Stimulated activated CD4-positive, alpha-beta T cell treated with anti-CD3 and anti-CD28 coated beads, Interleukin-4, amount 100 ng/mL, for 24 hours (primary cell): ENCODE results near the gene EIF3J.
"Not testable (repeated sequence)": the region's sequence is repeated elsewhere in the genome, so short reads cannot be mapped to it uniquely, and the experiment has no call there.

Experiments used
- DNase-seq: peaks from one replicate; pipeline ENCODE4 v3.0.0-alpha.2; 2020

The EIF3J gene, protein sequence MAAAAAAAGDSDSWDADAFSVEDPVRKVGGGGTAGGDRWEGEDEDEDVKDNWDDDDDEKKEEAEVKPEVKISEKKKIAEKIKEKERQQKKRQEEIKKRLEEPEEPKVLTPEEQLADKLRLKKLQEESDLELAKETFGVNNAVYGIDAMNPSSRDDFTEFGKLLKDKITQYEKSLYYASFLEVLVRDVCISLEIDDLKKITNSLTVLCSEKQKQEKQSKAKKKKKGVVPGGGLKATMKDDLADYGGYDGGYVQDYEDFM

DNA sequence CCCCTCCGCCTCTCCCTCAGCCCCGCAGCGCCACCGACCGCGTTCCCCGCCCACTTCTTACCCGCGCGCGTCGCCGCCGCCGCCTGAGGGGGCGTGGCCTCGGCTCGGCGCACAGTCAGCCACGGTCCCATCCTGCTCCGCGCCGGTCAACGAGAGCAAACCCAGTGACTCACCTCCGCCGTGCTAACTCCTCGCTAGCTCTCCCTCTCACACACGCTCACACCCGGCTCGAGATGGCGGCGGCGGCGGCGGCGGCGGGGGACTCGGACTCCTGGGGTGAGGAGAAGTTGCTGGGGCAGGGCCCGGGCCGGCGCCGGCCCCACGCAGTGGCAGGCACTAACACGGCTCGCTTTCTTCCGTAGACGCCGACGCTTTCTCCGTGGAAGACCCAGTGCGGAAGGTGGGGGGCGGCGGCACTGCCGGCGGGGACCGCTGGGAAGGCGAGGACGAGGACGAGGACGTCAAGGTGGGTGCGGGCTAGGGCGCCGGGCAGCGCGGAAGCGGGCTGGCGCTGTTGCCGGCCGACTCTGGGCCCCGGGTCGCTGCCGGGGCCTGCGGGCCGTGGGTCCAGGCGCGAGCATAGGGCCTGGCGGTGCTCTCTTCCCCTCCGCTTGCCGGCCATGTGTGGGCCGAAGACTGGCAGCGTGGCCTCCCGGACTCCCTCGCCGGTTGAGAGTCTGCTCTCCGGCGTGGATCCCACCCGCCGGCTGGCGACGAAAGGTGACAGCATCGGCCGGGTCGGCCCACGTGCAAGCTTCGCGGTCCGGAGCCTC, at the start of gene EIF3J:
TSS of gene EIF3J (plus strand) at position 186 of the 773 bp plus-strand sequence. CDS start at position 234, 48 bp downstream.
- DNase-seq: peak; percentile 95

DNA sequence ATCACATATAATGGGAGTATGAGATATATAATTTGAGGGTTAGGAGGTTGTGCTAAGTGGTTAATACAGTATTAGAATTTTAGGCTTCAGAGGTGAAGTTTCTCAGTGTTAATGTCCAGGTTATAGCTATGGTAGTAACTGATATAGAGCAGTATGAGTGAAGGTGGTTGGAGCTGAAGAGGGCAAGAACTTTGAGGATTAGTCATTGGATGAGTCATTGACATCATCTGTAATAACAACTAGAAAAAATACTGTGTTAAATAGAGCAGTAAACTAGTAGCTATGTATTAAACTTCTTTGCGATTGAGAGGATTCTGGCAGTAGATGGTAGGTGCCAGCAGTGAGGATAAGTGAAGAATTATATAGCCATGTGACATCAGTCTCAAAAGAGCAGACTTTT, 47.5 kb upstream of the EIF3J start:
- no peak for DNase-seq

DNA sequence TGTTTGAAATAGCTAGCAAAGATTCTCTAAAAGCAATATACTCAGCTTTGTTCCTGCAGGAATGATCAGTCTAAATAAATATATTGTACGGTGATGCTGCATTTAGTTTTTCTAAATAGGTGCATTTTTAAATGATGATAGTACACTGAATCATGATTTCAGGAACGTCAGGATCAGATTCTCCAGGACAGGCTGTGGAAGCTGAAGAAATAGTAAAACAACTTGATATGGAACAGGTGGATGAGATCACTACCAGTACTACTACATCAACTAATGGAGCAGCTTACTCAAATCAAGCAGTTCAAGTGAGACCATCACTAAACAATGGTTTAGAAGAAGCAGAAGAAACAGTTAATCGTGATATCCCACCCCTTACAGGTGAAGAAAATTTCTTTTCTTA, 46.3 kb upstream of the EIF3J start:
- DNase-seq: no peak

DNA sequence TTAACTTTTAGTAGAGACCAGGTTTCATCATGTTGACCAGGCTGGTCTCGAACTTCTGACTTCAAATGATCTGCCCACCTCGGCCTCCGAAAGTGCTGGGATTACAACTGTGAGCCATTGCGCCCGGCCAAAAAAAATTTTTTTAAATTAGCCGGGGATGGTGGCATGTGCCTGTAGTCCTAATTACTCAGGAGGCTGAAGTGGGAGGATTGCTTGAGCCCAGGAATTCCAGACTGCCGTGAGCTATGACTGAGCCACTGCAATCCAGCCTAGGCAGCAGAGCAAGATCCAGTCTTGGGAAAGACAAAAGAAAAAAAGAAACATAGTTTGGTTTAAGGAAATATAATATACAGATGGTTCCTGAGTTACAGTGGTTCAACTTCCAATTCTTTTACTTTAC, 44.9 kb upstream of the EIF3J start:
- DNase-seq: no peak

DNA sequence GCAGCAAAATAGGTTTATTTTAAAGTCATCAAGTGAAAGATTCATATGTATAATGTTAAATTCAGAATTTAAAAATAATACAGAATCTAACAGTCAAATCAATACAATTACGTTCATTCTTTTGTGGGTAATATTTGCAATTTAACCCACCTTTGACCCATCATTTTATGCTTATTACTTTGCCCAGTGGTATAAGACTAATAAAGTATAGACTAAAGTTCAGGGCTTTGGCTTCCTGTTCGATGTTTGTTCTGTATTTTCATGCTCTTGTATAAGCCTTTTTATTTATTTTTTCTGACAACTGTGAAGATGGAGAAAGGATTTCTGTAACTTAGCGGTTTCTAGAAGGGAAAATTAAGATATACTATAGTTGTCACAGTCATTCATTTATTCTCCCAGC, 44.3 kb upstream of the EIF3J start:
- DNase-seq: no peak

DNA sequence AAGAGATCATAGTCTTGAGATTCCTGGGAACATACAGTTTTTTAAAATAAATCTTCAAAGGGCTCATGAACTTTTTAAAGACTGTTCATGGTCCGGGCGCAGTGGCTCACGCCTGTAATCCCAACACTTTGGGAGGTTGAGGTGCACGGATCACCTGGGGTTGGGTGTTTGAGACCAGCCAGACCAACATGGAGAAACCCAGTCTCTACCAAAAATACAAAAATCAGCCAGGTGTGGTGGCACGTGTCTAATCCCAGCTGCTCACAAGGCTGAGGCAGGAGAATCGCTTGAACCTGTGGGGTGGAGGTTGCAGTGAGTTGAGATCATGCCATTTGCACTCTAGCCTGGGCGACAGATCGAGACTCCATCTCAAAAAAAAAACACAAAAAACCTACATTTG, 41.4 kb upstream of the EIF3J start:
- no peak for DNase-seq

DNA sequence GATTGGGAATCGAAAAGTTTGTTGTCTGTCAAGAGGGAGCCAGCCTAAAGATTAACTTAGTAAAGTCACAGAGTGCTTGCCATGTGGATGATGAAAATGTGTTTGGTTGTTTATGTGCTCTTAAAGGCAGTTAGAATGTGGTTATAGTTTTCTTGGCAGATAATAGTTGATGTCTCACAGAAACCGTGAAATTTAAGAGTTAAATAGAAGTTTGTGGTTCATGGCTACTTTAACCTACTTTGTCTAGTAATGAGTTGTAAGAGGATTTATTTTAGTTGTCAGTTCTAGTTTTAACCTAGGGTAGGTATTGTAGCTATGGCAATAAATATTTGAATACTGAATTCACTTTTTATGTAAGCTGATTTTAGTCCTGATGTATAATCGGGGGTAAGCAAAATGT, 36.4 kb upstream of the EIF3J start:
- no peak for DNase-seq

DNA sequence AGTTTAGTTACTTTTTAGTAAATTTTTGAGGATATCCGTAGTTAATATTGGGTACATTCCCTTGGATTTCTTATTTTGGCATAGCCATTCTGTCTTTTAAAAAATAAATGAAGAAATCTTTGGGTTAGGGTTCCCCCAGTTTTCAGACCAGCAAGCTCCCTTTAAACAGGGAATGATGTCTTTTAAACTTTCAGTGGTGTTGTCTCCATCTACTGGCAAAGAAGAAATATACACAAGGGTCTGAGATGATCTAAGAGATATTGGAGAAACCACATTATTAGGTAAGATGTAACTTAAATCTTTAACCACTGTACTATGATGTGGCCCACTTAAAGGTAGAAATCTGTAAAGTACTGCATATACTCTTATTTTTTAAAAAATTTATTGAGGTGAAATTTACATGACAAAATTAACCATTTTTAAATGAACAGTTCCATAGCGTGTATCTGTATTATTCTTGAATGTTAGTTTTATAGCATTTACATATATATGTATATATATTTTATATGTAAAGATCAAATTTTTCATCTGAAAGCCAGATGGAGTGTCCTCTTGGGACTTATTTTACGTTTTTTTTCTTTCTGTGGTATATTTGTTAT, 35.1 kb upstream of the EIF3J start:
- DNase-seq: no peak

DNA sequence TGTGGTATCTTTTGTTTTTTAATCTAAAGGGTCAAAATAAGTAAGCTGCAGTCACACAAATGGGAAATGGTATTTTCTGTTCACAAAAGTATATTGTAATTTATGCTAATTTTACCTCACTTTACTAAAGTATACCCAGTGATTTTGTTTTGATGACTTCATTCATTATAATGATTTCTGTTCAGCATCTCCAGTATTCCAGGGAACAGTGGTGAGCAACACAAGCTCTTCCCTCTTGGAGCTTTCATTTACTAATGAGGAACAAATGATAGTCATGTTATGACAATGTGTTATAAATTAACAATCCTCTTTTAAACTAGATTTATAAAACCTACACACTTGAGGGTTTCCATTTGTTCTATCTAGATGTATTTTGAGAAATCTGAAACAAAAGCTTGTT, 20.5 kb upstream of the EIF3J start:
- no peak for DNase-seq

DNA sequence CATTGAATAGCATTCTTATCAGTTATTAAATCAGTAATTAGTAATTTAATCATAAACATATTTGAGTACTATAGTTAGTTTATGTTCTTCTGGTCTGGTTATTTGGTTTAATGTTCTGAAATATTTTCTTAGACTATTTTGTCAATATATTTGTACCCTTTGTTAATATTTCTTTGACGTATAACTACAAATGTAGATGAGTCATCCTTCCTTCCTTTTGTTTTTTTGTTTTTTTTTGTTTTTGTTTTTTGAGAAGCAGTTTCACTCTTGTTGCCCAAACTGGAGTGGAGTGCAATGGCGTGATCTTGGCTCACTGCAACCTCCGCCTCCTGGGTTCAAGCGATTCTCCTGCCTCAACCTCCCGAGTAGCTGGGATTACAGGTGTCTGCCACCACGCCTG, 17.4 kb upstream of the EIF3J start:
- DNase-seq: no peak

DNA sequence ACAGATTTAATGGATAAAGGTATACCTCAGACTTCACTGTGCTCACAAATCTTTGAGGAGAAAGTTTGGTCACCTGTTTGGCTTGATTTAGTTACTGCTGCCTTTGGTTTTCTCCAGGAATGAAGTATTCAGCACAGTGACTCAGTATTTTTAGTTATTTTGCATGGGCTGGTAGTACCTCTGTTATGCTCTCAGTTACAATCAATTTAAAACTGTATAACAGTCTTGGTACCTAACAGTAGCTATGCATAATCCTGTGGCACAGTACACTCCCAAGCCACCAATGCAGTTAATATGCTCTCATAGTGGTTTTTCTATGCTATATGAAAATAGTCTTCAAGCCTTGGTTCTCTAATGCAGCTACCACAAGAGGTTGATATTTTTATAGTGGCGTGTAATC, 11.9 kb upstream of the EIF3J start:
- DNase-seq: no peak

DNA sequence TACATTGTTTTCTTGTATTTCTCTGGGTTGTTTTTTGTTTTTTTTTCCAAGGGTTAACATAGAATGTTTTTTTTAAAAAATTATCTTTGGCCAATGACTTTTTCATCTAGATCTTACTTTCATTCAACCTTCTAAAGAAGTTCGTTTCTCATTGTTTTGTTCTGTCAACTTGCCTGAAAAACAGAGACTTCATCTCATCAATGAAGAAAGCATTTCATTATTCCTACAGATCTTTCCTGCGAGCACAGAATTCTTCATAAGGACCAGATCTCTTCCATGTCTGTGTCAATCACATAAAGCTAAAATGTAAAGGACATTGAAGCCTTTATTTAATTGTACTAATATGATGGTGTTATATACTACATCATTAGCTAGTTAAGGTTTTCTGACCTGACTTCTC, 9.7 kb upstream of the EIF3J start:
- no peak for DNase-seq

DNA sequence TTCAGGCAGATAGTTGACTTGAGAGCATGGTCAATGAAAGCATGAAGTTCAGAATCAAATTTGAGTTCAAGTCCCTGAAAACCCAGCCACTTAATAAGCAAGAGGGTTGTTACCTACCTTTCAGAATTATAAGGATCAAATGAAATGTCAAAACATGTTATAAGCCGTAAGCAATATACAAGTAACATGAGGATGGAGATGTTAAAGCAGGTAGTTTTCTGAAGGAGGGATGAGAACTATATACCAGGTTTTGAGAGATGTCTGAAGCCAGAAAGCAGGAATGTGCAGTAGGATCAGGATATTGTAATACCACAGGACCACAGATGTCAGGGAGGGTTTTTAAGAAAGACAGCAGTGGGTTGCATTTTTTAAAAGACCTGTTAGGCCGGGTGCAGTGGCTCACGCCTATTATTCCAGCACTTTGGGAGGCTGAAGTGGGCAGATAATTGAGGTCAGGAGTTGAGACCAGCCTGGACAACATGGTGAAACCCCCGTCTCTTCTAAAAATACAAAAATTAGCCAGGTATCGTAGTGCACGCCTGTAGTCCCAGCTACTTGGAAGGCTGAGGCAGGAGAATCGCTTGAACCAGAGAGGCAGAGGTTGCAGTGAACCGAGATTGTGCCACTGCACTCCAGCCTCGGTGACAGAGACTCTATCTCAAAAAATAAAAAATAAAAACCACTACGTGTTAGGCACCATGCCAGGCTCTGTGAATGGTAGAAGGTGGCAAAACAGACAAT, 6.9 kb upstream of the EIF3J start:
- no peak for DNase-seq

DNA sequence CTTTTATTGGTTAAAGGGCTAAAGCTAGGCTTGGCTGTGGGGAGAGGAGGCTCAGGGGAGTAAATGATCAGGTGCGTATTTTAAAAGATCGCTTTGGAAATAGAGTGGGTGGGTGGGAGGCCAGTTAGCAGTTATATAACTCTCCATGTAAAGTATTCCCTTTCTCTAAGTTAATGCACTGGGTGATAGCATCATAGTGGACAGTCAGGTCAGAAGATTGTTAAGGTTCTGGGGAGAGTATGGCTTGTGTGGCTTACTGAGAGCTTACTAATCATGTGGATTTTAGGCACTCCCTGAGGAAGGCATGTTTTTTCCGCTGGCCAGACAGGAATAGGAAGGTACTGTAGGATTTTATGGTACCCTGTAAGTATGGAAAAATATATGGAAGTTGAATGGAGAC, 6.3 kb upstream of the EIF3J start:
- no peak for DNase-seq

DNA sequence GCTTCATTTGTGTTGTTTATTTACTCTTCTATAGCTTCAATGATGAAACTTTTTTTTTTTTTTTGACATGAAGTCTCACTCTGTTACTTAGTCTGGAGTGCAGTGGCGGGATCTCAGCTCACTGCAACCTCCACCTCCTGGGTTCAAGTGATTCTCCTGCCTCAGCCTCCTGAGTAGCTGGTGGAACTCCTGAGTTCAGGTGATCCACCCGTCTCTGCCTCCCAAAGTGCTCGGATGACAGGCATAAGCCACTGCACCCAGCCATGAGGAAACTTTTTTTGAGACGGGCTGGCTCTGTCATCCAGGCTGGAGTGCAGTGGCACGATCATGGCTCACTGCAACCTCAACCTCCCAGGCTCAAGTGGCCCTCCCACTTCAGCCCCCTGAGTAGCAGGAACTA, 4.7 kb upstream of the EIF3J start:
- DNase-seq: not testable (repeated sequence)

DNA sequence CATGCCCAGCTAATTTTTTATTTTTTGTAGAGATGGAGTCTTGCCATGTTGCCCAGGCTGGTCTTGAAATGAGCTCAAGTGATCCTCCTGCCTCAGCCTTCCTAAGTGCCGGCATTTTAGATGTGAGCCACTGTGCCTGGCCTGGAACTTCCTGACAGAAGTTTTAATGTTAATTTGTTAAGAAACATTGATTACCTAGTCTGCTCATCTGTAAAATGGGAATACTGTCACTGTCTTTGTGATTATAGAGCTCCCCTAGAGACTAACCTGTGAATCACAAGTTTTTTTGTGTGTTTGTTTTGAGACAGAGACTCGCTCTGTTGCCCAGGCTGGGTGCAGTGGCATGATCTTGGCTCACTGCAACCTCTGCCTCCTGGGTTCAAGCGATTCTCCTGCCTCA, 4.3 kb upstream of the EIF3J start:
- no peak for DNase-seq

DNA sequence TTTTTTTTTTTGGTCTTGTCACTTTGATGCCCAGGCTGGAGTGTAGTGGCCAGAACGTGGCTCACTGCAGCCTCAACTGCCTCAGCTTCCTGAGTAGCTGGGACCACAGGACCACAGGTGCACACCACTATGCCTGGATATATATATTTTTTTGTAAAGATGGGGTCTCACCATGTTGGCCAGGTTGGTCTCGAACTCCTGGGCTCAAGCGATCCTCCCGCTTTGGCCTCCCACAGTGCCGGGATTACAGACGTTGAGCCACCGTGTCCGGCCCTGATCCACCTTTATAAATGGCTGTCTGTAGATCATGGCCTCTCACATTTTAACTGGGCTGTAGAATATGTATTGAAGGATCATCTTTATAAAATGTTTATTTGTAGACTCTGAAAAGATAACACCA, 1.9 kb upstream of the EIF3J start:
- no peak for DNase-seq

DNA sequence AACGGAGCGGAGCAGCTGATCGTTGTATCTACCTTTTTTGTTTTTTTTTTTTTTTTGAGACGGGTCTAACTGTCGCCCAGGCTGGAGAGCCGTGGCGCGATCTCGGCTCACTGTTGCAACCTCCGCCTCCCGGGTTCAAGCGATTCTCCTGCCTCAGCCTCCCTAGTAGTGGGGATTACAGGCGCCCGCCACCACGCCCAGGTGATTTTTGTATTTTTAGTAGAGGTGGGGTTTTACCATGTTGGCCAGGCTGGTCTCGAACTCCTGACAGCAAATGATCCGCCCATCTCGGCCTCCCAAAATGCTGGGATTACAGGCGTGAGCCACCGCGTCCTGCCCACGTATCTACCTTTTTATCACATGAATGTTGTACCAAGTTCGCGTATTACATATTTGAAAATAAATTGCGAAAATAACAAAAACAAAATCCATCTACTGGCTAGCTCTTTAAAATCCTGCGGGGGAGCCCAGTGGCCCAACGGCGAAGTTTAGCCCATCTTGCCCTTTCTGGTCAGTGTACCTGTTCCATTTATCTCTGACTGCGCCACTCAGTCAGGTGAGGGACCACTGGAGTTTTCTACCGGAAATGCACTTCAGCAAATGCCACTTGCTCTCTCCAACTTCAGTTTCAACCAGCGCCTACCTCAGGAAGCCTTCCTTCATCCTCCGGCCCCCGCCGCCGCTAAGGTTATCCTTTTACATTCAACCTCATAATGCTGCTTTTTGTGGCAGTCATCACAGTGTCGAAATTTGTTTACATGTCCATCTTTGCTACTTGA, 1.2 kb upstream of the EIF3J start:
- peak; percentile 28 for DNase-seq

DNA sequence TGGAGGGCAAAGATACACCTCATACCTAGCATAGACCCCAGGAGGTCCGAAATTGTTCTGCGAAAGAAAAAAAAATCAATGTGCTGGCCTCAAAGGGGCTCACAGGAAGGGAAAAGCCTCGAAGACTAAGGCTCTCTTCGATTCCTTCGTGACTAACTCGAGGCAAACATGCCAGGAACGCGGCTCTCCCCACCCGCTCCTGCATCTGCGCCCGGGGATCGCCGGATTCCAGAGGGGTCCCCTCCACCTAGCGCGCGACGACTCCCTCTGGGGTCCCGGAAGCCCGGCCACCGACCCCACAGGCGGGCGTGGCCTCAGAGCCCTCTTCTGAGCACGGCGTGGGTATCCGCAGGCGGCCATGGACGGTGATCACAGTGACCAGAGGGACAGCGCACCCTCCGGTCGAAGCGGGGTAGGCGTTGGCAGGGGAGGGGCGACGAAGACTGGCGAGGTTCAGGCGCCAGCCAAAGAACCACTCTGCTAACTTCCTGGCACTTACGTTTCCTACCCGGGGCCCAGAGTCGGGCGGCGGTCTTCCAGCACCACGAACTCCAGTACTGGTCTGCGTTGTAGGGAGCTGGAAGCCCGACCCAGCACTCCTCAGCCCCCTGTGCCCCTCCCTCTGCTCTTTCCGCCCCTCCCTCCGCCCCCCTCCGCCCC, 515 bp upstream of the EIF3J start:
- DNase-seq: no peak

DNA sequence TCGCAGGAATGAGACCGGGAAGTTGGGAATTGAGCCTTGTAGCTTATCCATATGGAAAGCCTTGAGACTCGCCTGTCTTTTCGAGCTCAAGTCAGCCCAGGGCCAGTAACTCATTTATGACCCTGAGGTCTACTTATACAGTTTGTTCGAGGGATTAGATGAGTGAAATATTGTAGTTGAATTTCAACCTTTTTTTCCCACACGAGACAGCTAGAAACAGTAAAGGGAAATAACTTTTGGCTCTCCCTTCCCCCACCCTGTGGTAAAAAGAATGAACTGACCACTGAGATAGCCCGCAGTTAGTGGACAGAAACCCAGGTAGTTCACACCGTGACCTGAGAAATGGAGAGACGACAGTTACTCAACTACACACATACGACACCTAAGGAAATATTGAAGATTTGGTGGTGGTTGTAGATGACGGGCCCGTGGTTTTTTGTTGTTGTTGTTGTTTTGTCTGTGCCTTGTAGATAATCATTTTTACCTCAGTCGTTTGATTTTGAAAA, 841 bp downstream of the EIF3J start:
- no peak for DNase-seq

DNA sequence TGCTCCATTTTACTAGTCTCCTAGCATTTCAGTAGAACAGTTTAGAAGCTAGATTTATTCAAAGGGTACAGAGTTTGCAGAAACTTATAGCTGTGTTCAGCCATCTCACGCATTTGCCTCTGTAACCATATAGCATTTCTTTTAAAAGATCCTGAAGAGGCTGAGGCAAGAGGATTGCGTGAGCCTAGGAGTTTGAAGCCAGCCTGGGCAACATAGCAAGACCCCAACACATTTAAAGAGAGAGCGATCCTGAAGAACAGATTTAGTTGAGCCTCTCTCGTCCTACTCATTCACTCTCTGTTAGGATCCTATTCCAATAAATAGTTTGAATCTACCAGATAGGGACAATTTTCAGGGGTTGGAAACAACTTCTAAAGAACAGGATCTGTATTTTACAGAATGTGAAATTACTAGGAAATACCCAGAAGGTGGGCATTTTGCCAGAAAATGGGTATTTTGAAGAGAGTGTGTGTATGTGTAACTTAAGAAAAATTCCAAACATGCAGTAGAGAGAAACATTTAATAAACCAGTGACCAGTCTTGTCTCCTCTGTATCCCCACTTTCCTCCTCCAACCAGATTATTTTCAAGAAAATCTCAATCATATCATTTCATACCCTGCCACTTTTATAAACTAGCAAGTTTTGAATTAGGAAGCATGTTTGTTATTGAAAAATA, 4.5 kb downstream of the EIF3J start:
- DNase-seq: no peak
